Liver (tissue), 9 donors: ENCODE measurements around the gene SKOR1. TPM values are rescaled to one million over a fixed set of nuclear protein-coding genes. Genes with fewer than 3 reads are reported as not detected.
A peak's percentile ranks its signal among the peaks of the same experiment; 100 is the strongest.

ENCODE experiments used
- DNase-seq: peaks from one replicate; pipeline ENCODE4 v3.0.0-alpha.2; 2017; ENCODE audit warnings: low spot score
- H3K27ac ChIP-seq, 2 donors: one replicate each; pipeline ENCODE4 v1.7.0; 2013; ENCODE audit warnings: inconsistent platforms in 2 of 2, low read length in 2 of 2, control low read depth in 1 of 2, low read depth in 1 of 2, mild to moderate bottlenecking in 1 of 2
- H3K27me3 ChIP-seq, 4 donors: one replicate each; pipeline versions ENCODE4 v1.6.1 to v1.7.0; 2013; ENCODE audit warnings: low read length in 3 of 4, inconsistent platforms in 1 of 4, mild to moderate bottlenecking in 1 of 4, moderate library complexity in 1 of 4; ENCODE audit not compliant: control insufficient read depth in 4 of 4, insufficient read depth in 4 of 4
- H3K36me3 ChIP-seq, 4 donors: one replicate each; pipeline versions ENCODE4 v1.6.1 to v1.7.0; 2013; ENCODE audit warnings: low read length in 3 of 4, mild to moderate bottlenecking in 3 of 4, low read depth in 1 of 4, moderate library complexity in 1 of 4; ENCODE audit not compliant: control insufficient read depth in 4 of 4, insufficient read depth in 3 of 4
- H3K4me1 ChIP-seq, 4 donors: one replicate each; pipeline versions ENCODE4 v1.6.1 to v1.7.0; 2013; ENCODE audit warnings: low read length in 3 of 4, mild to moderate bottlenecking in 3 of 4, moderate library complexity in 1 of 4; ENCODE audit not compliant: control insufficient read depth in 4 of 4, insufficient read depth in 4 of 4
- H3K4me3 ChIP-seq, 3 donors: one replicate each; pipeline versions ENCODE4 v1.6.1 to v1.7.0; 2013; ENCODE audit warnings: low read length in 3 of 3, control low read depth in 1 of 3, low read depth in 1 of 3, mild to moderate bottlenecking in 1 of 3
- H3K9ac ChIP-seq, 2 donors: one replicate each; pipeline ENCODE4 v1.7.0; 2013; ENCODE audit warnings: low read length in 2 of 2, mild to moderate bottlenecking in 2 of 2, moderate library complexity in 2 of 2, control low read depth in 1 of 2, low read depth in 1 of 2
- H3K9me3 ChIP-seq, 4 donors: one replicate each; pipeline versions ENCODE4 v1.6.1 to v1.7.0; 2013; ENCODE audit warnings: low read length in 3 of 4; ENCODE audit not compliant: control insufficient read depth in 4 of 4
- EGR1 ChIP-seq, 2 donors: IDR thresholded peaks; 2 replicates each; pipeline ENCODE4 v1.6.1; 2016 to 2018; ENCODE audit warnings: antibody characterized with exemption in 2 of 2, low read depth in 2 of 2
- FOXA2 ChIP-seq: IDR thresholded peaks from 2 replicates; pipeline ENCODE4 v1.6.1; 2016; ENCODE audit warnings: antibody characterized with exemption
- HNF4A ChIP-seq, 2 donors: conservative IDR thresholded peaks; 2 replicates each; pipeline ENCODE4 v1.6.1; 2016; ENCODE audit warnings: antibody characterized with exemption in 2 of 2, mild to moderate bottlenecking in 2 of 2
- JUND ChIP-seq, 2 donors: IDR thresholded peaks; 2 replicates each; pipeline ENCODE4 v1.6.1; 2016; ENCODE audit warnings: antibody characterized with exemption in 2 of 2
- NR2F2 ChIP-seq: IDR thresholded peaks from 2 replicates; pipeline ENCODE4 v1.6.1; 2016; ENCODE audit warnings: antibody characterized with exemption
- RXRA ChIP-seq, 2 donors: IDR thresholded peaks; 2 replicates each; pipeline ENCODE4 v1.6.1; 2017 to 2018; ENCODE audit warnings: antibody characterized with exemption in 2 of 2, mild to moderate bottlenecking in 1 of 2
- TAF1 ChIP-seq: conservative IDR thresholded peaks from 2 replicates; pipeline ENCODE4 v1.6.1; 2016; ENCODE audit warnings: antibody characterized with exemption, mild to moderate bottlenecking
- YY1 ChIP-seq: IDR thresholded peaks from 2 replicates; pipeline ENCODE4 v1.6.1; 2016; ENCODE audit warnings: antibody characterized with exemption, mild to moderate bottlenecking
- WGBS: extraction: QIAGEN DNeasy Blood & Tissue Kit; methylation state at CpG from one replicate; pipeline ENCODE4 v1.1.7; 2013; 5-methylcytosine and 5-hydroxymethylcytosine counted together
- polyA plus RNA-seq, 2 donors: library from polyadenylated mRNA; stranded (reverse) in 1 of 2; unstranded in 1 of 2; fragments of 200-250 nt in 1 of 2; fragments of >200 nt in 1 of 2; fragmentation: Nextera tagmentation in 1 of 2; extraction: Ambion mirVana in 1 of 2; gene quantifications; one replicate each; pipeline versions ENCODE4 v1.2.1 to v1.2.3, GENCODE V29; 2013 to 2015
- total RNA-seq, 2 donors: library from RNA; depleted of rRNA; stranded (reverse); fragments of >200 nt; gene quantifications; one replicate each; pipeline ENCODE4 v1.2.3, GENCODE V29; 2014
- TF ChIP-seq, protein P1 (sequence below): IDR thresholded peaks from 2 replicates; pipeline ENCODE4 v1.6.1; 2016; ENCODE audit warnings: antibody characterized with exemption, mild to moderate bottlenecking
- TF ChIP-seq, protein P2 (sequence below): IDR thresholded peaks from 2 replicates; pipeline ENCODE4 v1.6.1; 2016; ENCODE audit warnings: antibody characterized with exemption
- TF ChIP-seq, protein P3 (sequence below): IDR thresholded peaks from 2 replicates; pipeline ENCODE4 v1.6.1; 2016; ENCODE audit warnings: antibody characterized with exemption
- TF ChIP-seq, protein P4 (sequence below): fragments of 150-350 bp; IDR thresholded peaks from 2 replicates; pipeline ENCODE4 v1.5.1; 2017; ENCODE audit warnings: improper control_type of control experiment, low read depth, low read length; ENCODE audit not compliant: missing input control
- TF ChIP-seq, protein P5 (sequence below): IDR thresholded peaks from 2 replicates; pipeline ENCODE4 v1.6.1; 2016; ENCODE audit warnings: antibody characterized with exemption
- donor health status: healthy.
- donor health status: healthy.
- donor health status: healthy.
- donor health status: healthy.
- donor health status: healthy.

The SKOR1 gene
- total and polyA plus RNA-seq, 4 donors, result 0.02 to 0.17 (median 0.05) TPM; not detected in 1

DNA sequence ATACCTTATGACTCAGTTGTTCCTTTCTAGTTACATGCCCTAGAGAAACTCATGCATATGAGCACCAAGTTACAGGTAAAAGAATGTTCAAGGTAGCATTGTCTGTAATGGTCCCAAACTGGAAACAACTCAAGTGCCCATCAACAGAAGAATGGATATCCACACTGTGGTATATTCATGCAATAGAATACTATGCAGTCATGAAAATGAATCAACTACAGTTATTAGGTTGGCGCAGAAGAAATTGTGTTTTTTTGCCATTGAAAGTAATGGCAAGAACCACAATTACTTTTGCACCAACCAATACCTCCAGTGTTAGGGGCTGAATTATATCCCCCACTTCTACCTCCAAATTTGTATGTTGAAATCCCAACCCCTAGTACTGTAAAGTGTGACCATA is 24.2 kb downstream of the SKOR1 start (continued):
- TF ChIP-seq, protein P1, sequence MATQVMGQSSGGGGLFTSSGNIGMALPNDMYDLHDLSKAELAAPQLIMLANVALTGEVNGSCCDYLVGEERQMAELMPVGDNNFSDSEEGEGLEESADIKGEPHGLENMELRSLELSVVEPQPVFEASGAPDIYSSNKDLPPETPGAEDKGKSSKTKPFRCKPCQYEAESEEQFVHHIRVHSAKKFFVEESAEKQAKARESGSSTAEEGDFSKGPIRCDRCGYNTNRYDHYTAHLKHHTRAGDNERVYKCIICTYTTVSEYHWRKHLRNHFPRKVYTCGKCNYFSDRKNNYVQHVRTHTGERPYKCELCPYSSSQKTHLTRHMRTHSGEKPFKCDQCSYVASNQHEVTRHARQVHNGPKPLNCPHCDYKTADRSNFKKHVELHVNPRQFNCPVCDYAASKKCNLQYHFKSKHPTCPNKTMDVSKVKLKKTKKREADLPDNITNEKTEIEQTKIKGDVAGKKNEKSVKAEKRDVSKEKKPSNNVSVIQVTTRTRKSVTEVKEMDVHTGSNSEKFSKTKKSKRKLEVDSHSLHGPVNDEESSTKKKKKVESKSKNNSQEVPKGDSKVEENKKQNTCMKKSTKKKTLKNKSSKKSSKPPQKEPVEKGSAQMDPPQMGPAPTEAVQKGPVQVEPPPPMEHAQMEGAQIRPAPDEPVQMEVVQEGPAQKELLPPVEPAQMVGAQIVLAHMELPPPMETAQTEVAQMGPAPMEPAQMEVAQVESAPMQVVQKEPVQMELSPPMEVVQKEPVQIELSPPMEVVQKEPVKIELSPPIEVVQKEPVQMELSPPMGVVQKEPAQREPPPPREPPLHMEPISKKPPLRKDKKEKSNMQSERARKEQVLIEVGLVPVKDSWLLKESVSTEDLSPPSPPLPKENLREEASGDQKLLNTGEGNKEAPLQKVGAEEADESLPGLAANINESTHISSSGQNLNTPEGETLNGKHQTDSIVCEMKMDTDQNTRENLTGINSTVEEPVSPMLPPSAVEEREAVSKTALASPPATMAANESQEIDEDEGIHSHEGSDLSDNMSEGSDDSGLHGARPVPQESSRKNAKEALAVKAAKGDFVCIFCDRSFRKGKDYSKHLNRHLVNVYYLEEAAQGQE, result no peak
- TF ChIP-seq, protein P2, sequence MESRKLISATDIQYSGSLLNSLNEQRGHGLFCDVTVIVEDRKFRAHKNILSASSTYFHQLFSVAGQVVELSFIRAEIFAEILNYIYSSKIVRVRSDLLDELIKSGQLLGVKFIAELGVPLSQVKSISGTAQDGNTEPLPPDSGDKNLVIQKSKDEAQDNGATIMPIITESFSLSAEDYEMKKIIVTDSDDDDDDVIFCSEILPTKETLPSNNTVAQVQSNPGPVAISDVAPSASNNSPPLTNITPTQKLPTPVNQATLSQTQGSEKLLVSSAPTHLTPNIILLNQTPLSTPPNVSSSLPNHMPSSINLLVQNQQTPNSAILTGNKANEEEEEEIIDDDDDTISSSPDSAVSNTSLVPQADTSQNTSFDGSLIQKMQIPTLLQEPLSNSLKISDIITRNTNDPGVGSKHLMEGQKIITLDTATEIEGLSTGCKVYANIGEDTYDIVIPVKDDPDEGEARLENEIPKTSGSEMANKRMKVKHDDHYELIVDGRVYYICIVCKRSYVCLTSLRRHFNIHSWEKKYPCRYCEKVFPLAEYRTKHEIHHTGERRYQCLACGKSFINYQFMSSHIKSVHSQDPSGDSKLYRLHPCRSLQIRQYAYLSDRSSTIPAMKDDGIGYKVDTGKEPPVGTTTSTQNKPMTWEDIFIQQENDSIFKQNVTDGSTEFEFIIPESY, result no peak
- TF ChIP-seq FOXA2, result no peak

DNA sequence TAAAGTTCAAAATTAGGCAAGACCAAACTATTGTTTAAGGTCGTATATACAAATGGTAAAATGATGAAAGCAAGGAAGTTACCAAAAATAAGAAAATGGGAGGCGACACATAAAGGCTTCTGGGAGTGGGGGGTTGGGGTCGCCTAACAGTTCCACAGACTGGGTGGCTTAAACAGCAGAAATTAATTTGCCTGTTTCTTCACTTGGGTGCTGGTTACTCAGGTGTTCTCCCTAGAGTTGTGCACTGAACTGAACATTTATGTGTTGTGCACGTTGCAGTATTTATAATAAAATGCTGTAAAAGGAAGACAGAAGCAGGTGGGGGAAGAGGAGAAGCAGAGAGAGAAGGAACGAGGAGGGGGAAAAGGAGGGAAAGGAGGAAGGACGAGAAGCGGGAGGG is 25.0 kb downstream of the SKOR1 start:
- no peaks in the 10 kb centered on the region for H3K9me3 ChIP-seq
- no peaks in the 10 kb centered on the region for H3K4me1 ChIP-seq
- no peak overlapping the region for H3K27ac ChIP-seq
- H3K27me3 ChIP-seq, result no peaks in the 10 kb centered on the region
- DNase-seq, result no peak
- H3K4me3 ChIP-seq, result no peak overlapping the region
- WGBS, result 75% methylated on average over 7 of the region's 7 CpGs
- H3K9ac ChIP-seq, result no peak overlapping the region
- TF ChIP-seq JUND (IDR thresholded peaks at IDR 0.05) (no peak), EGR1 (IDR thresholded peaks at IDR 0.05; ENCODE audit: low read depth in 2 of 2) (no peak), NR2F2 (no peak)
- no peaks in the 10 kb centered on the region for H3K36me3 ChIP-seq

DNA sequence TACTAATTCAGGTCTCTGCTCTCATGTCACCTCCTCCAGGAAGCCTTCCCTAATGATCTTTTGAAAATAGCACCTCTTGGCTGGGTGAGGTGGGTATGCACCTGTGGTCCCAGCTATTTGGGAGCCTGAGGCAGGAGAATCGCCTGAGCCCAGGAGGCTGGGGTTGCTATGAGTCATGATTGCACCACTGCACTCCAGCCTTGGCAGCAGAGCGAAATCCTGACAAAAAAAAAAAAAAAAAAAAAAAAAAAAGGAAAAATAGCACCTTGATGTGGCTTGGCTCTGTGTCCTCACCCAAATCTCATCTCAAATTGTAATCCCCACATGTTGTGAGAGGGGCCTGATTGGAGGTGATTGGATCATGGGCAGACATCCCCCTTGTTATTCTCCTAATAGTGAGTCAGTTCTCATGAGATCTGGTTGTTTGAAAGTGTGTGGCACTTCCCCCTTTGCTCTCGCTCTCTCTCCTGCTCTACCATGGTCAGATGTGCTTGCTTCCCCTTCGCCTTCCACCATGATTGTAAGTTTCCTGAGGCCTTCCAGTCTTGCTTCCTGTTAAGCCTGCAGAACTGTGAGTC is 25.8 kb downstream of the SKOR1 start:
- WGBS, result 80% methylated on average over 4 of the region's 4 CpGs
- H3K4me3 ChIP-seq, result no peak overlapping the region
- no peaks in the 10 kb centered on the region for H3K9me3 ChIP-seq
- H3K27me3 ChIP-seq, result no peaks in the 10 kb centered on the region
- DNase-seq, result no peak
- no peaks in the 10 kb centered on the region for H3K36me3 ChIP-seq
- H3K9ac ChIP-seq, result no peak overlapping the region
- TF ChIP-seq RXRA (IDR thresholded peaks at IDR 0.05) (no peak), JUND (IDR thresholded peaks at IDR 0.05) (peak; percentile 48 to 67)
- TF ChIP-seq, protein P3, sequence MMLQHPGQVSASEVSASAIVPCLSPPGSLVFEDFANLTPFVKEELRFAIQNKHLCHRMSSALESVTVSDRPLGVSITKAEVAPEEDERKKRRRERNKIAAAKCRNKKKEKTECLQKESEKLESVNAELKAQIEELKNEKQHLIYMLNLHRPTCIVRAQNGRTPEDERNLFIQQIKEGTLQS, result peak; percentile 46
- H3K27ac ChIP-seq, result no peak overlapping the region
- H3K4me1 ChIP-seq, result no peaks in the 10 kb centered on the region

DNA sequence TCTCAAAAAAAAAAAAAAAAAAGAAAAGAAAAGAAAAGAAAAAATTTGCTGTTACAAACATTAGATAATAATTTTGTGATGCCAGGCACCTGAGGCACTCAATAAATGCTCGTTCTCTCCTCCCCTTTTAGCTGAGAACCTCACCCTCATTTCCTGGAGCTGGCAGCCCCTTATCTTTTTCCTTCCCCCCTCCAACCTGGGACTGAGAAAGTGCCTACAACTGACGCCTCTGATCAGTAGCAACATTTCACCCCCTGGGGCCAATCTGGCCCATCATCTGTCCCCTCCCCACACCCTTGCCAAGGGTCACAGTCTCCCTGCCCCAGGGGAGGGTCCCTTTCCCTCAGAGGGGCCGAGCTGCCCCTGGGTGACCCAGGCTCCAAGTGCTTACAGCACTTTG is 27.1 kb downstream of the SKOR1 start:
- WGBS, result 85% methylated on average over 3 of the region's 3 CpGs
- no peak overlapping the region for H3K4me3 ChIP-seq
- H3K27ac ChIP-seq, result no peak overlapping the region
- no peaks in the 10 kb centered on the region for H3K9me3 ChIP-seq
- no peak overlapping the region for H3K9ac ChIP-seq
- peaks cover 0 to 2% (median 0%) of the 10 kb centered on the region in 4 donors for H3K4me1 ChIP-seq
- no peaks in the 10 kb centered on the region for H3K27me3 ChIP-seq
- DNase-seq, result no peak
- no peaks in the 10 kb centered on the region for H3K36me3 ChIP-seq
- TF ChIP-seq JUND (IDR thresholded peaks at IDR 0.05) (no peak), FOXA2 (no peak), EGR1 (IDR thresholded peaks at IDR 0.05; ENCODE audit: low read depth in 2 of 2) (no peak), TAF1 (no peak), HNF4A (conservative IDR thresholded peaks at IDR 0.05) (no peak), YY1 (no peak)
- TF ChIP-seq, protein P4, sequence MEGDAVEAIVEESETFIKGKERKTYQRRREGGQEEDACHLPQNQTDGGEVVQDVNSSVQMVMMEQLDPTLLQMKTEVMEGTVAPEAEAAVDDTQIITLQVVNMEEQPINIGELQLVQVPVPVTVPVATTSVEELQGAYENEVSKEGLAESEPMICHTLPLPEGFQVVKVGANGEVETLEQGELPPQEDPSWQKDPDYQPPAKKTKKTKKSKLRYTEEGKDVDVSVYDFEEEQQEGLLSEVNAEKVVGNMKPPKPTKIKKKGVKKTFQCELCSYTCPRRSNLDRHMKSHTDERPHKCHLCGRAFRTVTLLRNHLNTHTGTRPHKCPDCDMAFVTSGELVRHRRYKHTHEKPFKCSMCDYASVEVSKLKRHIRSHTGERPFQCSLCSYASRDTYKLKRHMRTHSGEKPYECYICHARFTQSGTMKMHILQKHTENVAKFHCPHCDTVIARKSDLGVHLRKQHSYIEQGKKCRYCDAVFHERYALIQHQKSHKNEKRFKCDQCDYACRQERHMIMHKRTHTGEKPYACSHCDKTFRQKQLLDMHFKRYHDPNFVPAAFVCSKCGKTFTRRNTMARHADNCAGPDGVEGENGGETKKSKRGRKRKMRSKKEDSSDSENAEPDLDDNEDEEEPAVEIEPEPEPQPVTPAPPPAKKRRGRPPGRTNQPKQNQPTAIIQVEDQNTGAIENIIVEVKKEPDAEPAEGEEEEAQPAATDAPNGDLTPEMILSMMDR, result no peak
- TF ChIP-seq, protein P5, sequence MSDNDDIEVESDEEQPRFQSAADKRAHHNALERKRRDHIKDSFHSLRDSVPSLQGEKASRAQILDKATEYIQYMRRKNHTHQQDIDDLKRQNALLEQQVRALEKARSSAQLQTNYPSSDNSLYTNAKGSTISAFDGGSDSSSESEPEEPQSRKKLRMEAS, result no peak
- TF ChIP-seq, protein P1, result no peak
- TF ChIP-seq, protein P3, result no peak
